Lung (tissue), 12 donors: ENCODE results near the gene PDCD1LG2. TPM values are rescaled to one million over a fixed set of nuclear protein-coding genes. Genes with fewer than 3 reads are reported as not detected.

Experiments used
- ATAC-seq: fragments of 200-7000 bp; cut with Tn5 transposase; one replicate; pipeline ENCODE4 v1.9.1; 2020; ENCODE audit warnings: moderate number of reproducible peaks; ENCODE audit not compliant: insufficient read depth, low FRiP score
- DNase-seq, 3 donors: peaks; one replicate each; pipeline ENCODE4 v3.0.0-alpha.2; 2013 to 2017
- H3K27ac ChIP-seq, 2 donors: one replicate each; pipeline ENCODE4 v1.5.1; 2013; ENCODE audit warnings: mild to moderate bottlenecking in 2 of 2, moderate library complexity in 2 of 2, control low read depth in 1 of 2, inconsistent platforms in 1 of 2, low read depth in 1 of 2, low read length in 1 of 2
- H3K27me3 ChIP-seq, 3 donors: one replicate each; pipeline ENCODE4 v1.5.1; 2013; ENCODE audit warnings: low read length in 2 of 3; ENCODE audit not compliant: control insufficient read depth in 3 of 3, insufficient read depth in 3 of 3
- H3K36me3 ChIP-seq, 4 donors: one replicate each; pipeline ENCODE4 v1.5.1; 2013; ENCODE audit warnings: low read length in 4 of 4, mild to moderate bottlenecking in 1 of 4, moderate library complexity in 1 of 4; ENCODE audit not compliant: control insufficient read depth in 4 of 4, insufficient read depth in 4 of 4
- H3K4me1 ChIP-seq, 5 donors: one replicate each; pipeline ENCODE4 v1.5.1; 2013; ENCODE audit warnings: low read length in 5 of 5, mild to moderate bottlenecking in 2 of 5, moderate library complexity in 1 of 5; ENCODE audit not compliant: control insufficient read depth in 5 of 5, insufficient read depth in 5 of 5
- H3K4me3 ChIP-seq: one replicate; pipeline ENCODE4 v1.5.1; 2013; ENCODE audit warnings: mild to moderate bottlenecking, control low read depth, moderate library complexity
- H3K9ac ChIP-seq, 2 donors: one replicate each; pipeline ENCODE4 v1.5.1; 2013; ENCODE audit warnings: low read length in 2 of 2, control low read depth in 1 of 2; ENCODE audit not compliant: insufficient read depth in 1 of 2
- H3K9me3 ChIP-seq, 4 donors: one replicate each; pipeline ENCODE4 v1.5.1; 2013; ENCODE audit warnings: low read length in 3 of 4, mild to moderate bottlenecking in 1 of 4, moderate library complexity in 1 of 4; ENCODE audit not compliant: control insufficient read depth in 4 of 4, insufficient read depth in 3 of 4
- CTCF ChIP-seq: IDR thresholded peaks from 2 replicates; pipeline ENCODE4 v1.5.1; 2012; ENCODE audit warnings: mild to moderate bottlenecking; ENCODE audit errors: control extremely low read depth, extremely low read depth
- WGBS, 2 donors: extraction: QIAGEN DNeasy Blood & Tissue Kit; methylation state at CpG; one replicate each; pipeline ENCODE4 v1.1.7; 2013; 5-methylcytosine and 5-hydroxymethylcytosine counted together
- polyA plus RNA-seq, 2 donors: library from polyadenylated mRNA; stranded (reverse); fragments of 200-250 nt; gene quantifications; one replicate each; pipeline ENCODE4 v1.2.1, GENCODE V29; 2013
- total RNA-seq, 2 donors: library from RNA; depleted of rRNA in 1 of 2; stranded (reverse); fragments of >200 nt in 1 of 2; gene quantifications; one replicate each; pipeline ENCODE4 v1.2.1, GENCODE V29; 2014 to 2021
- donor health status: control.
- donor health status: control.
- donor health status: Bipolar disorder and iron deficiency.
- donor health status: healthy.
- donor health status: DM: yes; HTN: yes; CAD: no.

PDCD1LG2 gene
- total and polyA plus RNA-seq, 4 donors: 0.87 to 6.7 (median 3.1) TPM

DNA sequence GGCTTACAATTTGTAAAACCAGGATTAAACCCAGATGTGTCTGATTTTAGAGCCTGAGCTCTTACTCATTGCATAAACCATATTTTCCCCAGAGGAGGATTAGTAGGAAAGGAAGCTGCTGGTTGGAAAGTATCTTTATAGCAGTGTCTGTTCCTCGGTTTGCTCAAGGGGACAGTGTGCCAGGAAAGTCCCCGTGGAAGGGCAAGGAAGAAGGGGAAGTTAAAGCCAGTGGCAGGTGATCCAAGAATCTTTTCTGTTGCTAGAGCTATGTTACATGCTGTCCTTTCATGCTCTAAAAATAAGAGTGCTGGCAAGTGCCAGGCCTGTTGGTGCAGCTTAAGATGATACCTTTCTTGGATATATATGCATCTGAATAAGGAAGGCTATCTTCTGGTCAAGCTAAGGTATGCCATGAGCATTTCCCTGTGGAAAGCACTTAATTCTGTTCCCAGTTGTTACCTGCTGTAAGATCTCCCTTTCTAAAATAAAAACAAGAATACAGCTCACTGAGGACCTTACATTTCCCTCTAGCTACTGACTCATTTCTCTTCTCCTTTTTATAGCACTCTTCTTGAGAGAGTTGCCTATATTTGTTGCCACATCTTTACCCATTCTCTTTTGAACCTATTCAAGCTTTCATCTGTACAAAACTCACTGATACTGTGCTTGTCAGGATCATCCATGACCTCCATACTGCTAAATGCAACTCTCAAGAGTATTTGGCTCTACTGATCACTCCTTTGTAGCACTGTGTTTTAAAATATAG, 8.0 kb downstream of the PDCD1LG2 start:
- no peak for ATAC-seq
- WGBS, 2 donors: 45 to 57% methylated on average over 2 of the region's 2 CpGs

DNA sequence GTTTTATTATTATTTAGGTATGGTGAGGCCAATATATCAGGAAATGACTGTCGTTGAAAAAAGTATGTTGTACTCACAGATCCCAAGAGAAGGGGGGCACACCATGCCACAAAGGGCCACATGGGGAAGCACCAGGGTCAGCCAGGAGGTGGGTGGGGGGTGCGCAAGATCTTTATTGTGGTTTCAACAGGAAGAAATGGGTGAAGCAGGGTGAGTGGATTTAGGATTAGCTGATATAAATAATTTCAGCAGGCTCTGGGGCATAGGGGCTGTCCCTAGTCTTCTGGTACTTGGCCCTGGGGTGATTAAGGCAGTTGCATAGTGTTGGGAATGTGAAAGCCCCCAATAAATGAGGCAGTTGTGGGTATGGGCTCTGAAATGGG, 8.6 kb downstream of the PDCD1LG2 start:
- DNase-seq (no peak), ATAC-seq (no peak)
- Histone ChIP-seq H3K27ac (peak overlapping the region in 1 of 2 donors; percentile 83), H3K27me3 (no peaks in the 10 kb centered on the region), H3K4me3 (no peak overlapping the region), H3K4me1 (peaks cover 0 to 12% (median 0%) of the 10 kb centered on the region in 5 donors), H3K36me3 (no peaks in the 10 kb centered on the region), H3K9me3 (no peaks in the 10 kb centered on the region), H3K9ac (no peak overlapping the region)
- WGBS, 2 donors: 31 to 49% methylated on average over 2 of the region's 2 CpGs
- no peak for TF ChIP-seq CTCF

More for the DNA sequence above, 8.0 kb downstream of the PDCD1LG2 start:
- H3K27me3 ChIP-seq: no peaks in the 10 kb centered on the region
- H3K4me1 ChIP-seq: peaks cover 0 to 16% (median 0%) of the 10 kb centered on the region in 5 donors
- H3K9ac ChIP-seq: no peak overlapping the region
- no peaks in the 10 kb centered on the region for H3K36me3 ChIP-seq
- no peak for TF ChIP-seq CTCF
- no peak for DNase-seq
- H3K4me3 ChIP-seq: no peak overlapping the region
- H3K9me3 ChIP-seq: no peaks in the 10 kb centered on the region
- H3K27ac ChIP-seq: peak overlapping the region in 1 of 2 donors; percentile 83

DNA sequence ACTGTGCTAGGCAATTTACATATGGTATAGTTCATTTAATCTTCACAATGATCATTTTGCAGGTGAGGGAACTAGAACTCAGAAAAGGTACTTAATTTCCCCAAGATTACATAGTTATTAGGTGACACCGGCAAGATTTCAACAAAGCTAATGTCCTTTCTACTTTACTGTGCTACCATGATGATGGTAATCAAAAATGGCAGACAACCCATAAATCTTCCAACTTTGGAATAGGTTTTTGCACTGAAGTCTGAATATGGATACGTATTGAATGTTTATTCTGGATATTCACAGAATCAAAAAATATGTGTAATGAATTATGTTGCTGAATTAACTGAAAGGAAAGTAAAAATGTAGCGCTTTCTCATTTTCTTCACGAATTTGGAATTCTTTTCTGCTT, 13.8 kb downstream of the PDCD1LG2 start:
- Histone ChIP-seq H3K27ac (no peak overlapping the region), H3K27me3 (no peaks in the 10 kb centered on the region), H3K4me3 (no peak overlapping the region), H3K9ac (no peak overlapping the region), H3K36me3 (no peaks in the 10 kb centered on the region), H3K4me1 (no peaks in the 10 kb centered on the region), H3K9me3 (no peaks in the 10 kb centered on the region)
- ATAC-seq (no peak), DNase-seq (no peak)
- no peak for TF ChIP-seq CTCF
- WGBS, 2 donors: 94 to 98% methylated on average over 4 of the region's 4 CpGs
